Spleen (tissue), 7 donors: ENCODE measurements around the gene TCAF2.
"Not testable (repeated sequence)": the region's sequence is repeated elsewhere in the genome, so short reads cannot be mapped to it uniquely, and the experiment has no call there.

Source experiments
- POLR2AphosphoS5 ChIP-seq, 3 donors: sonication (generic); formaldehyde crosslinking; IDR thresholded peaks; one replicate each; pipeline ENCODE4 v1.5.1; 2017; ENCODE audit warnings: antibody characterized with exemption in 3 of 3
- TF ChIP-seq, protein P1 (sequence below), 11 experiments: fragments of 200-600 bp in 7 of 11; fragments of 450-650 bp in 4 of 11; sonication (generic) in 4 of 11; IDR thresholded peaks in 8 of 11; conservative IDR thresholded peaks in 3 of 11; 1 replicate in 7 of 11; 2 replicates in 4 of 11; pipeline versions ENCODE4 v1.4.0 to v1.8.0; 2016 to 2021; ENCODE audit warnings: antibody characterized with exemption in 11 of 11, inconsistent platforms in 4 of 11, mild to moderate bottlenecking in 1 of 11
- donor health status: DM: no; HTN: no; CAD: no; lungs with moderate emphysema.
- donor health status: DM: no; HTN: no; CAD: no.
- donor health status: DM: no; HTN: no; CAD: no.

DNA sequence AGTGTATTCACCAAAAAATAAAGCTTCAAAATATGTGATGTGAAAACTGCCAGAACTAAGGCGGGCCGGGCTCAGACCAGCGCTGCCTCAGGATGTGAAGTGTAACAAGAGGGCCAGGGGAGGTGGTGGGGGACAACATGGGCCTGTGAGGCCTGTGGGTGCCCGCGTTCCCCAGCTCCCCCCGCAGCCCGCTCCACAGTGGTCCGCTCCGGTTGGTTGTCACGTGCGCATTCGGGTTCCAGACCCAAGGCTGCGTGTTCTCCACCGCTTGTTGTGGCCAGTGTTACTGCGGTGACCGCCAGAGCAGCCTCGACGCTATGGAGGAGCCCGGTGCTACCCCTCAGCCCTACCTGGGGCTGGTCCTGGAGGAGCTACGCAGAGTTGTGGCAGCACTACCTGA is 49.3 kb upstream of the TCAF2 start, which contains the start of gene CTAGE15:
- TF ChIP-seq, protein P1, sequence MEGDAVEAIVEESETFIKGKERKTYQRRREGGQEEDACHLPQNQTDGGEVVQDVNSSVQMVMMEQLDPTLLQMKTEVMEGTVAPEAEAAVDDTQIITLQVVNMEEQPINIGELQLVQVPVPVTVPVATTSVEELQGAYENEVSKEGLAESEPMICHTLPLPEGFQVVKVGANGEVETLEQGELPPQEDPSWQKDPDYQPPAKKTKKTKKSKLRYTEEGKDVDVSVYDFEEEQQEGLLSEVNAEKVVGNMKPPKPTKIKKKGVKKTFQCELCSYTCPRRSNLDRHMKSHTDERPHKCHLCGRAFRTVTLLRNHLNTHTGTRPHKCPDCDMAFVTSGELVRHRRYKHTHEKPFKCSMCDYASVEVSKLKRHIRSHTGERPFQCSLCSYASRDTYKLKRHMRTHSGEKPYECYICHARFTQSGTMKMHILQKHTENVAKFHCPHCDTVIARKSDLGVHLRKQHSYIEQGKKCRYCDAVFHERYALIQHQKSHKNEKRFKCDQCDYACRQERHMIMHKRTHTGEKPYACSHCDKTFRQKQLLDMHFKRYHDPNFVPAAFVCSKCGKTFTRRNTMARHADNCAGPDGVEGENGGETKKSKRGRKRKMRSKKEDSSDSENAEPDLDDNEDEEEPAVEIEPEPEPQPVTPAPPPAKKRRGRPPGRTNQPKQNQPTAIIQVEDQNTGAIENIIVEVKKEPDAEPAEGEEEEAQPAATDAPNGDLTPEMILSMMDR (IDR thresholded peaks at IDR 0.05 in 8 of 11, conservative IDR thresholded peaks at IDR 0.05 in 3 of 11): not testable (repeated sequence)
- not testable (repeated sequence) for TF ChIP-seq POLR2AphosphoS5 (IDR thresholded peaks at IDR 0.05)
